Kidney (tissue), 14 donors: Measurements from ENCODE around the gene TEX14. TPM values are rescaled to one million over a fixed set of nuclear protein-coding genes. Genes with fewer than 3 reads are reported as not detected.

Experiments used
- DNase-seq, 5 donors: peaks; one replicate each; pipeline ENCODE4 v3.0.0-alpha.2; 2013 to 2020
- FAIRE-seq: peaks from 2 replicates; lab custom pipeline; 2012; peaks lifted over from hg19 to GRCh38; lab: Jason Lieb, UNC
- H3K27ac ChIP-seq, 2 donors: one replicate each; pipeline ENCODE4 v1.7.0; 2013; ENCODE audit warnings: low read depth in 2 of 2, low read length in 2 of 2, inconsistent platforms in 1 of 2
- H3K27me3 ChIP-seq: one replicate; pipeline ENCODE4 v1.7.1; 2013; ENCODE audit warnings: low read length, inconsistent platforms; ENCODE audit not compliant: control insufficient read depth, insufficient read depth
- H3K36me3 ChIP-seq, 3 donors: one replicate each; pipeline versions ENCODE4 v1.7.0 to v1.7.1; 2013; ENCODE audit warnings: low read length in 3 of 3, control low read depth in 1 of 3, inconsistent platforms in 1 of 3; ENCODE audit not compliant: insufficient read depth in 3 of 3, control insufficient read depth in 2 of 3
- H3K4me1 ChIP-seq, 3 donors: one replicate each; pipeline versions ENCODE4 v1.7.0 to v1.7.1; 2013; ENCODE audit warnings: low read length in 3 of 3, inconsistent platforms in 1 of 3, low read depth in 1 of 3; ENCODE audit not compliant: control insufficient read depth in 2 of 3, insufficient read depth in 2 of 3
- H3K4me3 ChIP-seq, 3 donors: one replicate each; pipeline versions ENCODE4 v1.7.0 to v1.8.1; 2013; ENCODE audit warnings: low read length in 3 of 3, control low read depth in 1 of 3, inconsistent platforms in 1 of 3
- H3K9ac ChIP-seq, 3 donors: one replicate each; pipeline versions ENCODE4 v1.7.0 to v1.7.1; 2013; ENCODE audit warnings: low read length in 3 of 3, control low read depth in 1 of 3, inconsistent platforms in 1 of 3
- H3K9me3 ChIP-seq, 3 donors: one replicate each; pipeline versions ENCODE4 v1.7.0 to v1.7.1; 2013; ENCODE audit warnings: low read length in 3 of 3, control low read depth in 1 of 3, inconsistent platforms in 1 of 3; ENCODE audit not compliant: control insufficient read depth in 2 of 3, insufficient read depth in 1 of 3
- intact Hi-C: fragments of 100-400 bp; cut with DNase I; formaldehyde crosslinking; loops from one replicate; pipeline ENCODE4 v1.11.1; 2022
- polyA plus RNA-seq: library from polyadenylated mRNA; stranded (reverse); fragments of 350-450 nt; fragmentation: Illumina TruSeq; extraction: RNeasy Lipid Tissue Mini Kit (QIAGEN cat#74804); gene quantifications from one replicate; pipeline ENCODE4 v1.2.3, GENCODE V29; 2014; ENCODE audit warnings: low read depth, low replicate concordance; ENCODE audit not compliant: insufficient read depth
- total RNA-seq: library from RNA; stranded (reverse); fragmentation: NEBNext Ultra II Directional; extraction: Animal tissue kit (Norgen Biotek cat#: 25700); gene quantifications from one replicate; pipeline ENCODE4 v1.2.1, GENCODE V29; 2021
- TF ChIP-seq, protein P1 (sequence below): IDR thresholded peaks from 3 replicates; pipeline ENCODE4 v1.5.1; 2012; ENCODE audit warnings: mild to moderate bottlenecking, moderate library complexity, borderline replicate concordance; ENCODE audit not compliant: insufficient read depth; ENCODE audit errors: extremely low read depth
- donor health status: control.
- donor health status: control.
- donor health status: control.
- donor health status: control.
- donor health status: control.
- donor health status: DM: yes; HTN: yes; CAD: no.
- donor health status: Normal renal cell carcinoma (clear cell type).

TEX14 gene
- total and polyA plus RNA-seq, 2 donors from 2014 or later = 0.09 to 0.22 TPM

- H3K9me3 ChIP-seq = no peaks in the 10 kb centered on the region
- FAIRE-seq (no peak), DNase-seq (no peak)
- no peaks in the 10 kb centered on the region for H3K4me1 ChIP-seq
- intact Hi-C loops = no loop called here
- no peak overlapping the region for H3K9ac ChIP-seq
- H3K27me3 ChIP-seq = no peaks in the 10 kb centered on the region
- H3K36me3 ChIP-seq = no peaks in the 10 kb centered on the region
- no peak overlapping the region for H3K27ac ChIP-seq
- H3K4me3 ChIP-seq = no peak overlapping the region
- TF ChIP-seq, protein P1, sequence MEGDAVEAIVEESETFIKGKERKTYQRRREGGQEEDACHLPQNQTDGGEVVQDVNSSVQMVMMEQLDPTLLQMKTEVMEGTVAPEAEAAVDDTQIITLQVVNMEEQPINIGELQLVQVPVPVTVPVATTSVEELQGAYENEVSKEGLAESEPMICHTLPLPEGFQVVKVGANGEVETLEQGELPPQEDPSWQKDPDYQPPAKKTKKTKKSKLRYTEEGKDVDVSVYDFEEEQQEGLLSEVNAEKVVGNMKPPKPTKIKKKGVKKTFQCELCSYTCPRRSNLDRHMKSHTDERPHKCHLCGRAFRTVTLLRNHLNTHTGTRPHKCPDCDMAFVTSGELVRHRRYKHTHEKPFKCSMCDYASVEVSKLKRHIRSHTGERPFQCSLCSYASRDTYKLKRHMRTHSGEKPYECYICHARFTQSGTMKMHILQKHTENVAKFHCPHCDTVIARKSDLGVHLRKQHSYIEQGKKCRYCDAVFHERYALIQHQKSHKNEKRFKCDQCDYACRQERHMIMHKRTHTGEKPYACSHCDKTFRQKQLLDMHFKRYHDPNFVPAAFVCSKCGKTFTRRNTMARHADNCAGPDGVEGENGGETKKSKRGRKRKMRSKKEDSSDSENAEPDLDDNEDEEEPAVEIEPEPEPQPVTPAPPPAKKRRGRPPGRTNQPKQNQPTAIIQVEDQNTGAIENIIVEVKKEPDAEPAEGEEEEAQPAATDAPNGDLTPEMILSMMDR = no peak
Observed at GRCh38 chr17:58590377-58590776, 101.5 kb downstream of the TEX14 start.

DNA sequence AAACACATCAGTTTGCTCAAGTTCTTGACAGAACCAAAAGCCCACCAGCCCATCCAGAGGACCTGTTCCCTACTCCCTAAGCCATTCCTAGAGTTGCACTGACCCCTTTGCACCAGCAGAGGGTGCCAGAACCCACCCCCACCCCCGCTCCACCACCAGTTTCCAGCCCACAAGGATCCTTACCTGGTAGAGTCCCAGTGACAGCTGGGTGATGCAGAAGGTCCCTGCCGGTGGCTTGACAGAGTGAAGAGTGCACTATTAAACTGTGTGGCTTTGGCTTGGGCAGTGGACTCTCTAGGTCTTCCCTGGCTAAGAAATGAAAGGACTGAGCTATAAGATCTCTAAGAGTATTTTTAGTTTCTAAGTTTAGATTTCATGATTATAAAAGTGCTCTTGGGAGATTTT lies 104.1 kb downstream of the TEX14 start:
- H3K27me3 ChIP-seq = no peaks in the 10 kb centered on the region
- H3K4me3 ChIP-seq = no peak overlapping the region
- H3K9ac ChIP-seq = no peak overlapping the region
- TF ChIP-seq, protein P1 = peak; percentile 77
- DNase-seq (peak in 4 of 5 donors; percentile 70 to 83 (median 77)), FAIRE-seq (no peak)
- H3K36me3 ChIP-seq = no peaks in the 10 kb centered on the region
- no peaks in the 10 kb centered on the region for H3K9me3 ChIP-seq
- intact Hi-C loops = no loop called here
- H3K4me1 ChIP-seq = no peaks in the 10 kb centered on the region
- H3K27ac ChIP-seq = no peak overlapping the region

DNA sequence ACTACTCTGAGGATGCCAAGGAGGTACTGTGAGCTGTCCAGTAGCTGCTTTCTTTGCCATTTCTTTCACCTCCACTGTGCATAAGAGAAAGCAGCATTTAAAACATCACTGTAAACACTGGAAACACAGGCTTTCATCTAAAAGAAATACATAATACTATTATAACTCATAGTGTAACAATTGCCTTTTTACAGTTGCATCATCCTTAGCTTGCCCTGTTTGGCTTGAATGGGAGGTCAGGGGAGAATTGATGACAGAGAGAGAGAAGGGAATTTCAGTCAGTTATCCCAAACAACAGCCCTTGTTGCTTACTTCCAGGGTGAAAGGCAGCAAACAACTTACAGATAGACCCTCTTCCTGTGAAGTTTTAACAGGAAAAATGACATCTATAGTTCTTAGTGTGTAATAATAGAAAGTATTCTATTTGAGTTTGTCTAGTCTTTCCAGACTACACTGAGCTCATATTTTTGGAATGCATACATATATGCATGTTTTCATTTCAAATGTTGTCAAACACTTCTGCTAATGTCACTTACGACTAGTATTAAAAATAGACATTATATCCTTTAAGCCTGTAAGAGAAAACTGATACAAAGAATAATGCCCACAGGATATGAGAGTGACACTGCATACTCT lies 105.7 kb downstream of the TEX14 start:
- H3K9ac ChIP-seq = no peak overlapping the region
- H3K4me3 ChIP-seq = no peak overlapping the region
- intact Hi-C loops = no loop called here
- no peak overlapping the region for H3K27ac ChIP-seq
- TF ChIP-seq, protein P1 = no peak
- H3K9me3 ChIP-seq = no peaks in the 10 kb centered on the region
- FAIRE-seq = no peak
- H3K27me3 ChIP-seq = no peaks in the 10 kb centered on the region
- no peak for DNase-seq
- no peaks in the 10 kb centered on the region for H3K36me3 ChIP-seq
- H3K4me1 ChIP-seq = no peaks in the 10 kb centered on the region

- DNase-seq (no peak), FAIRE-seq (no peak)
- intact Hi-C loops = no loop called here
- TF ChIP-seq, protein P1 = no peak
- no peaks in the 10 kb centered on the region for H3K27me3 ChIP-seq
- no peak overlapping the region for H3K4me3 ChIP-seq
- no peak overlapping the region for H3K27ac ChIP-seq
- H3K9me3 ChIP-seq = no peaks in the 10 kb centered on the region
- no peaks in the 10 kb centered on the region for H3K36me3 ChIP-seq
- H3K4me1 ChIP-seq = no peaks in the 10 kb centered on the region
- H3K9ac ChIP-seq = no peak overlapping the region
Observed at GRCh38 chr17:58585554-58585953, 106.3 kb downstream of the TEX14 start.
